Measurements from ENCODE around the gene OGG1. TPM values are rescaled to one million over a fixed set of nuclear protein-coding genes. Genes with fewer than 3 reads are reported as not detected.

The OGG1 gene
- total RNA-seq, 1 donor from 2014 or later, result 34.8 TPM

DNA sequence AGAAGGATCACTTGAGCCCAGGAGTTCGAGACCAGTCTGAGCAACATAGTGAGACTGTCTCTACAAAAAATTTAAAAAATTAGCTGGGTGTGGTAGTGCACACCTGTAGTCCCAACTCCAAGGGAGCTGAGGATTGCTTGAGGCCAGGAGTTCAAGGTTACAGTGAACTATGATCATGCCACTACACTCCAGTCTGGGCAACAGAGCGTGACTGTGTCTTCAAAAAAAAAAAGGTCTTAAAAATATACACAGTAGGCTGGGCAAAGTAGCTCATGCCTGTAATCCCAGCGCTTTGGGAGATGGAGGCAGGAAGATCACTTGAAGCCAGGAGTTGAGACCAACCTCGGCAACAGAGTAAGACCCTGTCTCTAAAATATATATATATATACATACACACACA is 31.2 kb downstream of the OGG1 start:
- TF ChIP-seq CTCF (IDR thresholded peaks at IDR 0.05), result no peak
- Mint-ChIP-seq H3K4me3 (ENCODE audit: unreplicated experiment) (no peak overlapping the region), H3K4me1 (ENCODE audit: unreplicated experiment) (no peaks in the 10 kb centered on the region), H3K36me3 (ENCODE audit: unreplicated experiment) (peaks cover 27% of the 10 kb centered on the region), H3K27me3 (ENCODE audit: unreplicated experiment) (no peaks in the 10 kb centered on the region), H3K9me3 (ENCODE audit: unreplicated experiment) (no peaks in the 10 kb centered on the region), H3K27ac (ENCODE audit: unreplicated experiment) (no peak overlapping the region)
- DNase-seq (ENCODE audit: extremely low spot score, unreplicated experiment), result no peak

DNA sequence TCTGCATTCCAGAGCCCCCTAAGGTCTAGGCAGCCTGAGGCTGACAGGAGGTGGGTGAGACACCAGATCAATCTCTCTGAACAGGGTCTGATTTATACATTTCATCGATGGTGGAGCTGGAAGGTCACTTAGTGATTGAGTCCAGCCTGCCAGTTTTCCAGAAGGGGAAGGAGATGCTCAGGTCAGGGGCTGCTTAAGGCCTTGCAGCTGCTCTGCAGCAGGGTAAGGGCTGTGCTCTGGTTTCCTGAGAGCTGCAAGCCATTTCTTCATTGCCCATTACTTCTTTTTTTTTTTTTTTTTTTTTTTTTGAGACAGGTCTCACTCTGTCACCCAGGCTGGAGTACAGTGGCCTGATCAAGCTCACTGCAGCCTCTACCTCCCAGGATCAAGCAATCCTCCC is 31.8 kb downstream of the OGG1 start:
- H3K4me3 Mint-ChIP-seq (ENCODE audit: unreplicated experiment), result no peak overlapping the region
- no peak for TF ChIP-seq CTCF (IDR thresholded peaks at IDR 0.05)
- no peak for DNase-seq (ENCODE audit: extremely low spot score, unreplicated experiment)
- no peaks in the 10 kb centered on the region for H3K4me1 Mint-ChIP-seq (ENCODE audit: unreplicated experiment)
- H3K27me3 Mint-ChIP-seq (ENCODE audit: unreplicated experiment), result no peaks in the 10 kb centered on the region
- no peaks in the 10 kb centered on the region for H3K9me3 Mint-ChIP-seq (ENCODE audit: unreplicated experiment)
- H3K36me3 Mint-ChIP-seq (ENCODE audit: unreplicated experiment), result peaks cover 32% of the 10 kb centered on the region
- H3K27ac Mint-ChIP-seq (ENCODE audit: unreplicated experiment), result no peak overlapping the region

- Mint-ChIP-seq H3K27me3 (ENCODE audit: unreplicated experiment) (no peaks in the 10 kb centered on the region), H3K4me1 (ENCODE audit: unreplicated experiment) (no peaks in the 10 kb centered on the region), H3K4me3 (ENCODE audit: unreplicated experiment) (no peak overlapping the region), H3K36me3 (ENCODE audit: unreplicated experiment) (peaks cover 36% of the 10 kb centered on the region), H3K27ac (ENCODE audit: unreplicated experiment) (no peak overlapping the region), H3K9me3 (ENCODE audit: unreplicated experiment) (no peaks in the 10 kb centered on the region)
- DNase-seq (ENCODE audit: extremely low spot score, unreplicated experiment), result no peak
- TF ChIP-seq CTCF (IDR thresholded peaks at IDR 0.05), result no peak
Measured at GRCh38 chr3:9781978-9782603, 32.3 kb downstream of the OGG1 start.

DNA sequence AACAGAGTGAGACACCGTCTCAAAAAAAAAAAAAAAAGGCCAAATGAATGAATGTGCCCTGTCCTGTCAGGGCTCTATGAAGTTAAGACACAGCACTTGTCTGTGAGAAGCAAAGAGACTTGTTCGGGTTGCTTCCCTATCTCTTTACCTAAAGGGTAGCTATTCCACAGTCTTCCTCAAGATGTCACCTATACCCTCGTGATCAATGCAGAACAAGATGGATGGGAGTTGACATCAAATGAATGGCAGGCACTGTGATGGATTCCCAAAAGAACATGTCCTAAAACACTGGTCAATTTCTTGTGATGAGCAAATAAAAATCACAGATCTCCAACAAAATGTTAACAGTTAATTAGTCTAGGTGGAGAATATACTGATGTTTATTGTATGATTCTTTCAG is 33.0 kb downstream of the OGG1 start:
- H3K4me3 Mint-ChIP-seq (ENCODE audit: unreplicated experiment), result no peak overlapping the region
- DNase-seq (ENCODE audit: extremely low spot score, unreplicated experiment), result no peak
- H3K4me1 Mint-ChIP-seq (ENCODE audit: unreplicated experiment), result no peaks in the 10 kb centered on the region
- H3K9me3 Mint-ChIP-seq (ENCODE audit: unreplicated experiment), result no peaks in the 10 kb centered on the region
- H3K27me3 Mint-ChIP-seq (ENCODE audit: unreplicated experiment), result no peaks in the 10 kb centered on the region
- peak; percentile 19 for TF ChIP-seq CTCF (IDR thresholded peaks at IDR 0.05)
- H3K27ac Mint-ChIP-seq (ENCODE audit: unreplicated experiment), result no peak overlapping the region
- peaks cover 39% of the 10 kb centered on the region for H3K36me3 Mint-ChIP-seq (ENCODE audit: unreplicated experiment)

DNA sequence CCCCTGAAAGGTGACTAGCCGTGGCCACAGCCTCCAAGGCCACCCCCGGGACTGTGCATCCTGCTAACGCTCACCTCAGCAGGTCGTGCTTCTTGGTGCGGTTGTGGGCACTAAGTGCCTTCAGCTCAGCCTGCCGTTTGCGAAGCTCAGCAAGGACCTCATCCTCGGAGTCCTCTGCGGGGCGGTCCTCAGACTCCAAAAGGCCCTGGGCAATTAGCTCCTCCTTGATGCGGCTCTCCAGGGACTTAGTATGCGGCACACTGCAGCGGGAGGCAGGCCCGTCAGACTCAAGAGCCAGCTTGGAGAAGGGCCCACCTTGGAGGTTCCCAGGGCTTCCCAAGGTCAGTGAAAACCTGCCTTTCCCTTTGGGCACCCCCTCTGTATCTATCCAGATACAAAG is 34.2 kb downstream of the OGG1 start:
- H3K4me3 Mint-ChIP-seq (ENCODE audit: unreplicated experiment), result no peak overlapping the region
- H3K27ac Mint-ChIP-seq (ENCODE audit: unreplicated experiment), result no peak overlapping the region
- no peak for DNase-seq (ENCODE audit: extremely low spot score, unreplicated experiment)
- no peaks in the 10 kb centered on the region for H3K4me1 Mint-ChIP-seq (ENCODE audit: unreplicated experiment)
- H3K36me3 Mint-ChIP-seq (ENCODE audit: unreplicated experiment), result peaks cover 42% of the 10 kb centered on the region
- no peak for TF ChIP-seq CTCF (IDR thresholded peaks at IDR 0.05)
- no peaks in the 10 kb centered on the region for H3K27me3 Mint-ChIP-seq (ENCODE audit: unreplicated experiment)
- no peaks in the 10 kb centered on the region for H3K9me3 Mint-ChIP-seq (ENCODE audit: unreplicated experiment)

Measured in osteocyte (in vitro differentiated cells).